Pancreas (tissue), 10 donors: Measurements from ENCODE around the gene ZNF385B. TPM values are rescaled to one million over a fixed set of nuclear protein-coding genes. Genes with fewer than 3 reads are reported as not detected.
A peak's percentile ranks its signal among the peaks of the same experiment; 100 is the strongest.

ENCODE experiments used
- ATAC-seq, 4 donors: fragments of 200-7000 bp; cut with Tn5 transposase; one replicate each; pipeline versions ENCODE4 v1.8.0 to v1.9.1; 2020; ENCODE audit warnings: mild to moderate bottlenecking in 4 of 4, moderate library complexity in 4 of 4
- DNase-seq, 6 donors: peaks; one replicate each; pipeline ENCODE4 v3.0.0-alpha.2; 2020
- FAIRE-seq: peaks from 2 replicates; lab custom pipeline; 2012; peaks lifted over from hg19 to GRCh38; lab: Jason Lieb, UNC
- H3K27ac ChIP-seq, 4 donors: fragments of 200-600 bp; sonication (generic); 1 replicate in 3 of 4; 2 replicates in 1 of 4; pipeline versions ENCODE4 v1.5.0 to v1.8.0; 2020
- H3K27me3 ChIP-seq, 4 donors: fragments of 200-600 bp; one replicate each; pipeline ENCODE4 v1.8.0; 2021
- H3K36me3 ChIP-seq, 3 donors: fragments of 200-600 bp; sonication (generic) in 1 of 3; one replicate each; pipeline versions ENCODE4 v1.5.0 to v1.8.0; 2020 to 2021
- H3K4me1 ChIP-seq, 3 donors: fragments of 200-600 bp; one replicate each; pipeline ENCODE4 v1.8.0; 2021
- H3K4me3 ChIP-seq, 4 donors: fragments of 200-600 bp; sonication (generic) in 2 of 4; one replicate each; pipeline versions ENCODE4 v1.5.0 to v1.8.0; 2020 to 2021
- H3K9me3 ChIP-seq, 4 donors: fragments of 200-600 bp; one replicate each; pipeline ENCODE4 v1.8.0; 2021
- WGBS, 2 donors: extraction: QIAGEN DNeasy Blood & Tissue Kit; methylation state at CpG; one replicate each; pipeline ENCODE4 v1.1.7; 2013; 5-methylcytosine and 5-hydroxymethylcytosine counted together
- intact Hi-C, 3 donors: fragments of 100-400 bp; cut with DNase I; formaldehyde crosslinking; loops; one replicate each; pipeline versions ENCODE4 v1.11.1 to v1.14.2; 2022
- polyA plus RNA-seq, 2 donors: library from polyadenylated mRNA; stranded (reverse); fragments of 200-250 nt; gene quantifications; one replicate each; pipeline ENCODE4 v1.2.3, GENCODE V29; 2013
- total RNA-seq, 6 donors: library from RNA; stranded (reverse); fragmentation: NEBNext Ultra II Directional in 4 of 6; extraction: Animal tissue kit (Norgen Biotek cat#: 25700) in 4 of 6; gene quantifications; one replicate each; pipeline versions ENCODE4 v1.2.1 to v1.2.4, GENCODE V29; 2021 to 2023
- TF ChIP-seq, protein P1 (sequence below), 4 donors: fragments of 200-600 bp; sonication (generic) in 3 of 4; IDR thresholded peaks; one replicate each; pipeline versions ENCODE4 v1.5.0 to v1.8.0; 2021; ENCODE audit warnings: antibody characterized with exemption in 4 of 4
- donor health status: healthy with polysubstance abuse.
- donor health status: DM: no; HTN: no; CAD: no; lungs with moderate emphysema.
- donor health status: DM: no; HTN: no; CAD: no.
- donor health status: control.
- donor health status: control.
- donor health status: Bipolar disorder and iron deficiency.
- donor health status: DM: yes; HTN: yes; CAD: no.
- donor health status: DM: no; HTN: no; CAD: no.
- donor health status: DM: no; HTN: no; CAD: no.
- donor health status: DM: yes; HTN: yes; CAD: no.

Gene ZNF385B
- total and polyA plus RNA-seq, 8 donors = 0.19 to 0.61 (median 0.37) TPM; not detected in 1

DNA sequence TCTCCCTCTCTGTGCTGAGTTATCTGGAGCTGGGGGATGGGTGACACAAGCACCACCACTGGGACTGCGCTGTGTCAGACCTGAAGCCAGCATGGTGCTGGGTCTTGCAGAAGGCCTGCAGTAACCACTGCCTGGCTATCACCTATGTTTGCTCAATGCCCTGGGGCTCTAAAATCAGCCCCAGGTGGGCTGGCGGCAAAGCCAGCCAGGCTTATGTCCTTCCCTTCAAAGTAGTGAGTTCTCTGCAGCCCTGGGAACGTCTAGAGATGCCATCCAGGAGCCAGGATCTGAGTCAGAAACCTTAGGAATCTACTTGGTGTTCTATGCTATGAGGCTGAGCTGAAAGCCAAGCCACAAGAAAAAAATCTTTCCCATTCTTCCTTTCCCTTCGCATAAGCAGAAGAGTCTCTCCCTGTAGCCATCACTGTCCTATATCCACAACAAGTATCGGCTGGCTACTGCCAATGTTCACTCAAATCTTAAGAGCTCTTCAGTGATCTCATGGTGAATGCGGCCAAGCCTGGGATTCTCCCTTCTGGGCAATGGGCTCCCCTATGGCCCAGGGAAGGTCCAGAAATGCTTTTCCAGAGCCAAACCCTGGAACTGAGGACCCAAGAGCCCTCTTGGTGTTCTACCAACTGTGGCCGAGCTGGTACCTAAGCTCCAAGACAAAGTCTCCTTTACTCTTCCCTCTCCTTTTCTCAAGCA is 248.7 kb downstream of the ZNF385B start:
- TF ChIP-seq, protein P1, sequence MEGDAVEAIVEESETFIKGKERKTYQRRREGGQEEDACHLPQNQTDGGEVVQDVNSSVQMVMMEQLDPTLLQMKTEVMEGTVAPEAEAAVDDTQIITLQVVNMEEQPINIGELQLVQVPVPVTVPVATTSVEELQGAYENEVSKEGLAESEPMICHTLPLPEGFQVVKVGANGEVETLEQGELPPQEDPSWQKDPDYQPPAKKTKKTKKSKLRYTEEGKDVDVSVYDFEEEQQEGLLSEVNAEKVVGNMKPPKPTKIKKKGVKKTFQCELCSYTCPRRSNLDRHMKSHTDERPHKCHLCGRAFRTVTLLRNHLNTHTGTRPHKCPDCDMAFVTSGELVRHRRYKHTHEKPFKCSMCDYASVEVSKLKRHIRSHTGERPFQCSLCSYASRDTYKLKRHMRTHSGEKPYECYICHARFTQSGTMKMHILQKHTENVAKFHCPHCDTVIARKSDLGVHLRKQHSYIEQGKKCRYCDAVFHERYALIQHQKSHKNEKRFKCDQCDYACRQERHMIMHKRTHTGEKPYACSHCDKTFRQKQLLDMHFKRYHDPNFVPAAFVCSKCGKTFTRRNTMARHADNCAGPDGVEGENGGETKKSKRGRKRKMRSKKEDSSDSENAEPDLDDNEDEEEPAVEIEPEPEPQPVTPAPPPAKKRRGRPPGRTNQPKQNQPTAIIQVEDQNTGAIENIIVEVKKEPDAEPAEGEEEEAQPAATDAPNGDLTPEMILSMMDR (IDR thresholded peaks at IDR 0.05) = no peak
- Histone ChIP-seq H3K9me3 (no peaks in the 10 kb centered on the region), H3K36me3 (no peaks in the 10 kb centered on the region), H3K4me3 (no peak overlapping the region), H3K27ac (no peak overlapping the region), H3K4me1 (peaks cover 0 to 7% (median 0%) of the 10 kb centered on the region in 3 donors), H3K27me3 (no peaks in the 10 kb centered on the region)
- intact Hi-C loops = no loop called here
- WGBS, 2 donors = 89 to 91% methylated on average over 7 of the region's 7 CpGs
- no peak for FAIRE-seq
- no peak for ATAC-seq
- no peak for DNase-seq

DNA sequence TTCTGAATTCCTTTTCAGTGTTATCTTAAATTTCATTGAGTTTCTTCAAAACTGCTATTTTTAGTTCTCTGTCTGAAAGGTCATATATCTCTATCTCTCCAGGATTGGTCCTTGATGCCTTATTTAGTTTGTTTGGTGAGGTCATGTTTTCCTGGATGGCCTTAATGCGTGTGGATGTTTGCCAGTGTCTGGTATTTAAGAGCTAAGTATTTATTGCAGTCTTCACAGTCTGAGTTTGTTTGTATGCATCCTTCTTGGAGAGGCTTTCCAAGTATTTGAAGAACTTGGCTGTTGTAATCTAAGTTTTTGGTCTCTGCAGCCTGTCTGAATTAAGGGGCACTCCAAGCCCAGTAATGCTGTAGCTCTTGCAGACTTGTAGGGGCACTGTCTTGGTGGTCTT is 249.3 kb downstream of the ZNF385B start:
- H3K9me3 ChIP-seq = no peaks in the 10 kb centered on the region
- TF ChIP-seq, protein P1 (IDR thresholded peaks at IDR 0.05) = no peak
- H3K4me3 ChIP-seq = no peak overlapping the region
- ATAC-seq = no peak
- DNase-seq = no peak
- intact Hi-C loops = no loop called here
- no peak overlapping the region for H3K27ac ChIP-seq
- H3K4me1 ChIP-seq = peaks cover 0 to 7% (median 0%) of the 10 kb centered on the region in 3 donors
- 15 to 32% methylated on average over 1 of the region's 1 CpG for WGBS, 2 donors
- peak; percentile 74 for FAIRE-seq
- no peaks in the 10 kb centered on the region for H3K27me3 ChIP-seq
- no peaks in the 10 kb centered on the region for H3K36me3 ChIP-seq

DNA sequence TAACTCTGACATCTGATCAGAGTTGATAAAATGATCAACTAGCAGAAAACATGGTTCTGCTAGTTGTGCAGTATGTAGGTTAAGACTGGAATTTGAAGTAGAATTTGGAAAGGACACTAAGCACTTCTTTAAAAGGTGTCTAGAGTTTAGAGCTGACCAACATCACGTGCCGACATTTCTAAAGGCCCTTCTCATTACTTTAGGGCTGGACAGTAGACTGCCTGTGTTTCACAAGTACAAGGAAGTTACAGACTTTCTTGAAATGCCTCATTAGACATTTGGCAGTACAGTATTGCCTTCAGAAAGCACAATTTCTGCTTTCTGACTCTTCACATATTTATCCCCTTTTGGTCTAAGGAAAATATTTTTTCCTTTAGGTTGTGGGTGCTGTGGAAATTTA is 255.3 kb downstream of the ZNF385B start:
- FAIRE-seq (no peak), ATAC-seq (no peak), DNase-seq (no peak)
- Histone ChIP-seq H3K4me3 (no peak overlapping the region), H3K27ac (no peak overlapping the region), H3K36me3 (no peaks in the 10 kb centered on the region), H3K27me3 (no peaks in the 10 kb centered on the region), H3K4me1 (no peaks in the 10 kb centered on the region), H3K9me3 (no peaks in the 10 kb centered on the region)
- TF ChIP-seq, protein P1 (IDR thresholded peaks at IDR 0.05) = no peak
- intact Hi-C loops = no loop called here
- WGBS, 2 donors = 88 to 97% methylated on average over 2 of the region's 2 CpGs

DNA sequence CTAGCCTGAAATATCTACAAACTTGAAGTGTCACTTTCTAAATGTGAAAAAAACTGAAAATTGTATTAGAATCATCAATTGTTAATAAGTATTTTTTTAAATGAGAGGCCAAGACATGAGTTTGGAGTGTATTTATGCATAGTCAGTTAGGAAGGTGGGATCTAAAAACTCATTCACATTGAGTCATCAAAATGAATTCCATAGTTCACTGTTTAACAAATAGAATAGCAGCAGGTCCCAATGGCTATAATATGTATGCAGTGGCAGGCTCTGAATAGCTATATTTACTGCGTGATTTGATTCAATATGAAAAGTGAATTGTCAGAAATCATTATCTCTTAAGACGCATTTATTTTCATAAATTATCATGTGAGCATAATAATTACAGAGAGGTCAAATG is 256.1 kb downstream of the ZNF385B start:
- no peaks in the 10 kb centered on the region for H3K27me3 ChIP-seq

DNA sequence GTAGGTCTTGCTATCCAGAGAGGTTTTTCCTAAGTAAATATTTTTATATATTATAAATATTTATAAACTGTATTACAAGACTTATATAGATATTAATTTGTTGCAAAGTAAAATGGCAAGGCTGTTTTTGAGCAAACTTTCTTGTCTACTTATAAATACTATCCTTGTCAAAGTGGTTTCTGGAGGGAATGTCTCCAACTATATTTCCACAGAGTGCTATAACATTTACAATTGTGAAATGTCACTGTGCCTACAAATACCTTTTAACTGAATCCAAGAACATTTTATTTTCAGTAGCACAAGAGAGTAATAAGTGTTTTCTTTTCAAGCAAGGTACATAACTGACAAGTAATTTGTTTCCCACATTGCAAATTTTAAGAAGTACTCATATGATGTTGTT is 256.8 kb downstream of the ZNF385B start:
- H3K27ac ChIP-seq = no peak overlapping the region

More for the DNA sequence above, 256.1 kb downstream of the ZNF385B start:
- Histone ChIP-seq H3K27ac (no peak overlapping the region), H3K9me3 (no peaks in the 10 kb centered on the region), H3K4me3 (no peak overlapping the region), H3K4me1 (no peaks in the 10 kb centered on the region), H3K36me3 (no peaks in the 10 kb centered on the region)
- intact Hi-C loops = no loop called here
- DNase-seq (no peak), FAIRE-seq (no peak), ATAC-seq (no peak)
- TF ChIP-seq, protein P1 (IDR thresholded peaks at IDR 0.05) = no peak
- 82 to 89% methylated on average over 2 of the region's 2 CpGs for WGBS, 2 donors

More for the DNA sequence above, 256.8 kb downstream of the ZNF385B start:
- H3K27me3 ChIP-seq = no peaks in the 10 kb centered on the region
- H3K4me3 ChIP-seq = no peak overlapping the region
- H3K9me3 ChIP-seq = no peaks in the 10 kb centered on the region
- DNase-seq (no peak), ATAC-seq (no peak), FAIRE-seq (no peak)
- intact Hi-C loops = no loop called here
- no peaks in the 10 kb centered on the region for H3K4me1 ChIP-seq
- no peaks in the 10 kb centered on the region for H3K36me3 ChIP-seq
- TF ChIP-seq, protein P1 (IDR thresholded peaks at IDR 0.05) = no peak
